IMR-90 (cell line): ENCODE data around the gene SH2D7.

Source experiments
- CTCF ChIP-seq: conservative IDR thresholded peaks from 2 replicates; pipeline ENCODE4 v1.5.1; 2012; ENCODE audit warnings: mild to moderate bottlenecking, low read depth, low read length, improper control_type of control experiment
- MAFK ChIP-seq: IDR thresholded peaks from 2 replicates; pipeline ENCODE4 v1.6.1; 2012; ENCODE audit warnings: low read depth, low read length, improper control_type of control experiment
- POLR2A ChIP-seq: IDR thresholded peaks from 2 replicates; pipeline ENCODE4 v1.6.1; 2012; ENCODE audit warnings: mild to moderate bottlenecking, low read depth, low read length
- RAD21 ChIP-seq: IDR thresholded peaks from 2 replicates; pipeline ENCODE4 v1.6.1; 2012; ENCODE audit warnings: low read length, improper control_type of control experiment
- RCOR1 ChIP-seq: IDR thresholded peaks from 2 replicates; pipeline ENCODE4 v1.6.1; 2012; ENCODE audit warnings: mild to moderate bottlenecking, low read length, improper control_type of control experiment; ENCODE audit not compliant: insufficient replicate concordance
- RFX5 ChIP-seq: IDR thresholded peaks from 2 replicates; pipeline ENCODE4 v1.8.0; 2012; ENCODE audit warnings: low read depth, mild to moderate bottlenecking, low read length, moderate library complexity
- SMC3 ChIP-seq: fragments of 150-350 bp; IDR thresholded peaks from 2 replicates; pipeline ENCODE4 v1.6.1; 2016; ENCODE audit warnings: low read depth, mild to moderate bottlenecking, antibody characterized with exemption, low read length, moderate library complexity

DNA sequence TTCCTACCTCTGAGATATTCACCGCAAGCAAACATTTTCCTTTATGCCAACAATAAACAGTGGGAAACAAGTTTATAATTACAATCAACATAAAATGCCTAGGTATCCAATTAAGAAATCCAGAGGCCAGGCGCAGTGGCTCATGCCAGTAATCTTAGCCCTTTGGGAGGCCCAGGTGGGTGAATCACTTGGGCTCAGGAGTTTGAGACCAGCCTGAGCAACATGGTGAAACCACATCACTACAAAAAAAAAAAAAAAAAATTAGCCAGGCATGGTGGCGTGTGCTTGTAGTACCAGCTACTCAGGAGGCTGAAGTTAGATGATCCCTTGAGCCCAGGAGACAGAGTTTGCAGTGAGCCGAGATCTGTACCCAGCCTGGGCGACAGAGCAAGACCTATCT lies 32.1 kb upstream of the SH2D7 start:
- TF ChIP-seq MAFK (no peak), RCOR1 (no peak), CTCF (no peak), POLR2A (no peak), RFX5 (no peak), SMC3 (no peak), RAD21 (no peak)
